PC-9 (cell line): ENCODE results near the gene DRGX. TPM values are rescaled to one million over a fixed set of nuclear protein-coding genes. Genes with fewer than 3 reads are reported as not detected.
A peak's percentile ranks its signal among the peaks of the same experiment; 100 is the strongest.

ENCODE experiments used
- BruUV-seq: library from RNA; stranded (reverse); fragments of 400-500 nt; replicated peaks from 2 replicates; lab custom pipeline; 2021; lab: Mats Ljungman, UMichigan
- CTCF ChIA-PET: fragments of 300-600 bp; sonication (Branson Sonifier 250); formaldehyde crosslinking; loops from one replicate; lab custom pipeline; 2022; ENCODE audit warnings: antibody characterized with exemption; lab: Charles Lee
- POLR2A ChIA-PET: fragments of 300-600 bp; sonication (Branson Sonifier 250); formaldehyde crosslinking; loops from one replicate; lab custom pipeline; 2022; ENCODE audit warnings: antibody characterized with exemption; ENCODE audit not compliant: unreplicated experiment; lab: Charles Lee
- DNase-seq, 2 experiments: peaks; one replicate each; pipeline versions ENCODE4 v3.0.0 to v3.0.0-alpha.2; 2015 to 2022; ENCODE audit warnings: mixed read lengths in 1 of 2
- H2AFZ ChIP-seq: fragments of 200-600 bp; sonication (generic); 2 replicates; pipeline ENCODE4 v1.8.1; 2017; ENCODE audit warnings: antibody characterized with exemption
- H3F3A ChIP-seq: fragments of 200-600 bp; sonication (generic); 2 replicates; pipeline ENCODE4 v1.8.1; 2017; ENCODE audit warnings: antibody characterized with exemption, mild to moderate bottlenecking, low read depth; ENCODE audit not compliant: insufficient read depth
- H3K27ac ChIP-seq: fragments of 200-600 bp; sonication (generic); 2 replicates; pipeline ENCODE4 v1.6.1; 2016; ENCODE audit warnings: mixed run types
- H3K27me3 ChIP-seq: fragments of 200-600 bp; sonication (generic); 2 replicates; pipeline ENCODE4 v1.6.1; 2016; ENCODE audit warnings: low read depth, mixed run types; ENCODE audit not compliant: insufficient read depth
- H3K36me3 ChIP-seq: fragments of 200-600 bp; sonication (generic); 2 replicates; pipeline ENCODE4 v1.6.1; 2016; ENCODE audit warnings: low read depth, mixed run types
- H3K4me1 ChIP-seq: fragments of 200-600 bp; sonication (generic); replicated peaks from 2 replicates; pipeline ENCODE4 v1.6.1; 2016; ENCODE audit warnings: mixed run types; ENCODE audit not compliant: insufficient read depth
- H3K4me2 ChIP-seq: fragments of 200-600 bp; sonication (generic); 2 replicates; pipeline ENCODE4 v1.6.1; 2017; ENCODE audit warnings: mixed run types
- H3K4me3 ChIP-seq: fragments of 200-600 bp; sonication (generic); 2 replicates; pipeline ENCODE4 v1.6.1; 2016; ENCODE audit warnings: mixed run types
- H3K79me2 ChIP-seq: fragments of 200-600 bp; sonication (generic); 2 replicates; pipeline ENCODE4 v1.6.1; 2017; ENCODE audit warnings: low read depth, mixed run types
- H3K9me2 ChIP-seq: fragments of 200-600 bp; sonication (generic); 2 replicates; pipeline ENCODE4 v1.8.1; 2017; ENCODE audit warnings: mild to moderate bottlenecking; ENCODE audit not compliant: insufficient read depth
- H3K9me3 ChIP-seq: fragments of 200-600 bp; sonication (generic); 2 replicates; pipeline ENCODE4 v1.8.1; 2016; ENCODE audit warnings: low read depth; ENCODE audit not compliant: insufficient read depth
- H4K20me1 ChIP-seq: fragments of 200-600 bp; sonication (generic); 2 replicates; pipeline ENCODE4 v1.8.1; 2017; ENCODE audit not compliant: insufficient read depth
- CTCF ChIP-seq: fragments of 200-600 bp; sonication (generic); conservative IDR thresholded peaks from 2 replicates; pipeline ENCODE4 v1.6.1; 2017; ENCODE audit warnings: mixed run types, antibody characterized with exemption, mild to moderate bottlenecking, moderate library complexity
- EZH2 ChIP-seq: fragments of 200-600 bp; sonication (generic); IDR thresholded peaks from 2 replicates; pipeline ENCODE4 v1.8.0; 2017; ENCODE audit warnings: antibody characterized with exemption, low read depth
- intact Hi-C: fragments of 100-400 bp; cut with micrococcal nuclease; formaldehyde crosslinking; loops from one replicate; pipeline ENCODE4 v1.10.0; 2022; ENCODE audit not compliant: unreplicated experiment
- total RNA-seq: library from RNA; stranded (reverse); gene quantifications from 2 replicates; pipeline ENCODE4 v1.2.3, GENCODE V29; 2021

DRGX gene
- total RNA-seq, 1 experiment from 2014 or later: not detected

- ChIA-PET POLR2A (no interaction called here), CTCF (no interaction called here)
- Histone ChIP-seq H3K79me2 (no peaks in the 10 kb centered on the region), H3K27ac (peak overlapping the region; percentile 81; the same call in 1 of the 2 replicates), H3K4me3 (no peak overlapping the region), H2AFZ (no peak overlapping the region), H3K9me2 (no peaks in the 10 kb centered on the region), H3K9me3 (peaks cover 5% of the 10 kb centered on the region; the same call in 1 of the 2 replicates), H3K36me3 (no peaks in the 10 kb centered on the region), H4K20me1 (no peaks in the 10 kb centered on the region), H3K4me2 (0 out of 2 replicates have a peak overlapping the region, but pooled peaks have one; percentile 68), H3K27me3 (no peaks in the 10 kb centered on the region), H3F3A (peaks cover 18% of the 10 kb centered on the region), H3K4me1 (peaks cover 12% of the 10 kb centered on the region)
- no peak for DNase-seq
- TF ChIP-seq CTCF: no peak
- no peak for TF ChIP-seq EZH2
- intact Hi-C loops: no loop called here
- BruUV-seq: no TSS peak
Measured at GRCh38 chr10:49417311-49418052, 21.6 kb upstream of the DRGX start.

GRCh38 chr10:49415846-49416245 is 20.0 kb upstream of the DRGX start:
- H3K27me3 ChIP-seq: no peaks in the 10 kb centered on the region
- no peaks in the 10 kb centered on the region for H4K20me1 ChIP-seq
- H3K9me3 ChIP-seq: peaks cover 5% of the 10 kb centered on the region; the same call in 1 of the 2 replicates
- H3K36me3 ChIP-seq: no peaks in the 10 kb centered on the region
- intact Hi-C loops: no loop called here
- H3K4me3 ChIP-seq: no peak overlapping the region
- no peak overlapping the region for H3K4me2 ChIP-seq
- ChIA-PET CTCF (no interaction called here), POLR2A (no interaction called here)
- H2AFZ ChIP-seq: no peak overlapping the region
- BruUV-seq: no TSS peak
- no peaks in the 10 kb centered on the region for H3K79me2 ChIP-seq
- peaks cover 12% of the 10 kb centered on the region for H3K4me1 ChIP-seq
- peaks cover 18% of the 10 kb centered on the region for H3F3A ChIP-seq
- DNase-seq: no peak
- TF ChIP-seq CTCF (no peak), EZH2 (no peak)
- no peak overlapping the region for H3K27ac ChIP-seq
- H3K9me2 ChIP-seq: no peaks in the 10 kb centered on the region

- H3K4me3 ChIP-seq: no peak overlapping the region
- H2AFZ ChIP-seq: no peak overlapping the region
- no peaks in the 10 kb centered on the region for H3K79me2 ChIP-seq
- H4K20me1 ChIP-seq: no peaks in the 10 kb centered on the region
- H3K27me3 ChIP-seq: no peaks in the 10 kb centered on the region
- no peak for DNase-seq
- peaks cover 12% of the 10 kb centered on the region for H3K4me1 ChIP-seq
- POLR2A ChIA-PET: no interaction called here
- BruUV-seq: no TSS peak
- no peaks in the 10 kb centered on the region for H3K9me2 ChIP-seq
- peaks cover 14% of the 10 kb centered on the region for H3F3A ChIP-seq
- no peak overlapping the region for H3K4me2 ChIP-seq
- H3K27ac ChIP-seq: no peak overlapping the region
- H3K36me3 ChIP-seq: no peaks in the 10 kb centered on the region
- TF ChIP-seq EZH2 (no peak), CTCF (no peak)
- CTCF ChIA-PET: no interaction called here
- intact Hi-C loops: no loop called here
- peaks cover 1% of the 10 kb centered on the region; the same call in 1 of the 2 replicates for H3K9me3 ChIP-seq
Measured at GRCh38 chr10:49415109-49415508, 19.2 kb upstream of the DRGX start.
